NCI-H526 (cell line): ENCODE data around the gene PTPN5.

ENCODE experiments used
- DNase-seq, 2 experiments: peaks; one replicate each; lab custom pipeline; 2025; lab: John Stamatoyannopoulos, UW

The PTPN5 gene

DNA sequence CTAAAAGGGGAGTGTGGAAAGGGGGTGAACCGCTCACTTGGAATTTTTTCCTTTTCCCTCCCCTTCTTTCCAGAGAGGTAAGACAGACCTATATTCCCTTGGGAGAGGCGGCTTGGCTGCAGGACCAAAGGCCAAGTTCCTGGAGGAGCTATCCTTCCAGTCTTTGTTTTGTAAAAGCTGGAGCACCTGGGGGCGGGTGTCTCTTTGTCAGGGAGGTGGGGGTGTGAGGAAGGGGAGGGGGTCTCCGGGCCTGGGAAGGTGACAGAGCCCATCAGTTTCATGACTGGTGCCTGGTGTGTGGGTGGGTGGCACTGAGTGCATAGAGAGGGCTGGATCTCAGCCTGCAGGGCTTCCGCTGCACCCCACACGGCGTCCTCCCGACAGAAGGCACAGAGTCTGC, 18.5 kb downstream of the PTPN5 start:
- DNase-seq = no peak

DNA sequence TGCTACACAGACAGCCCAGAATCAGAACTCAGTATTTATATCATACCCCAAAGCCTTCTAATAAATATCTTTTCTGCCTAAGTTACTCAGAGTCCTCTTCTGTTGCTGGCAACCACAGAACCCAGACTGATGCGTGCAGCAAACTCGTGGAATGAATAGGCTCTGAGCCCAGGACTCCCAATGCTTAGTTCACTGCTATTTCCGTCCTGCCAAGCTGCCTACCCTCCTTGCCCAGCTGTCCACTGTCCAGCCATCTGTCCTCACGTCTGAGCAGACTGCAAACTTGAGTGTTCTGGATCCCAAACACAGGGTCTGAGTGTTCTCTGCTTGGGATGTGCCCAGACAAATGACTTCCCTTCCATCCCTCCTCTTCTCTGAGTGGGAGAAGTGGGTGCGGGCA, 19.4 kb downstream of the PTPN5 start:
- no peak for DNase-seq

DNA sequence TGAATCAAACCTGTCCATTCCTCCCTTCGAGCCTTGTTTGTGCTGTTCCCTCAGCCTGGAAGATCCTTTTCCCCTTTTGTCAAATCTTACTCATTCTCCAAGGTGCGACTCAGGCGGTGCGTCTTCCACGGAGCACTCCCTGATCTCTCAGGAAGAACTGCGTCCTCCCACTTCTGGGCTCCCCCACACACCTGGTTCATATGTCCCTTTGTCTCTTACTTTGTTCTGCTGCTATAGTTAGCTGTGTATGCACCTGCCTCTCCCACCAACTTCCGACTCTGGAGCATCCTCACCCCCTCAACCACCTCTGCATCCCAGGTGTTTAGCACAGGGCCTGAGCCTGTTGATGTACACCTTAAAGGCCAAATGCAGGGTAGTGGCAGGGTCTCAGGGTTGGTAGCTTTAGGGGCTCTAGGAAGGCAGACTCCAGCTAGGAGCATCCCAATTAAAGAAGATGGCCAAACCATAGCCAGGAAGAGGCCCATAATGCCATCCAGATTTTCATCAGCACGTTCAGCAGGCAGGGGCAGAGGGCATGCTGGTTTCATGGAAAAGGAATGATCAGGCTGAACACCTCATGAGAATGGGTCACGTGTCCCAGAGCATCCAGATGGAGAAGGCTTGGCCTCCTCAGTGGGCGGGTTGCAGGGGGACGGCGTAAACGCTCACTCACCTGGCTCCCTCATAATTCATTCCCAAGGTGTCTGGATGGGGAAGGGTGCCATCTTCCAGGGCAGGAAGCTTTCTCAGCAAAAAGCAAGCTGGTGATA, 20.1 kb downstream of the PTPN5 start:
- no peak for DNase-seq

DNA sequence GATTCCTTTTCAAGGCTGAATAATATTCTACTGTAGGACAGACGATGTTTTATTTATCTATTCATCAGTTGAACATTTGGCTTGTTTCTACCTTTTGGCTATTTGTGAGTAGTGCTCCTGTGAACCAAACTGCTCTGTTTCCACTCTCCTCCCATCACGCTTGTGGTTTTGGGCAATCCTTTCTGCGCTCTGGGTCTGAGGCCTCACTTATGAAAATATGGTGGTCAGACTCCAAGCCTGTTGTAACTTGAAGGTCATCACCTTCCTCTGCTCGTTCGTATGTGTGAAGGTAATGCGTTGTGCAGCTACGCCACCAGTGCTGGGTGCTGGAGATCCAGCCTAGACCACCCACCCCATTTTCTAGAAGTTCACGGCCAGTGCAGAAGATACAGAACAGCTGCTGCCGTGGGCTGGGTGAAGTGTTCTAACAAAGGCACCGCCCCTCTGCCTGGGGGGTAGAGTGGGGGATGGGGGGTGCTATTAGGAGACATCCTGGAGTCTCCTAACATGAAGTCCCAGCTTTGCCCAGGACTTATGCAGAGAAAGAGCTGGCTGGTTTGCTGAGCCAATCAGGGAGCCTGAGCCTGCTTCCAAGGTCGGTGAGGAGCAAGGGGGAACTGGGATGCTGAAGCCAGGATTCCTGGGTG, 21.0 kb downstream of the PTPN5 start:
- no peak for DNase-seq

GRCh38 chr11:18769802-18770456, 21.7 kb downstream of the PTPN5 start:
- peak in 1 of 2 experiments; percentile 19 for DNase-seq

- DNase-seq = no peak
Observed at GRCh38 chr11:18768978-18769377, 22.6 kb downstream of the PTPN5 start.

GRCh38 chr11:18768472-18768901, 23.1 kb downstream of the PTPN5 start:
- DNase-seq = no peak

DNA sequence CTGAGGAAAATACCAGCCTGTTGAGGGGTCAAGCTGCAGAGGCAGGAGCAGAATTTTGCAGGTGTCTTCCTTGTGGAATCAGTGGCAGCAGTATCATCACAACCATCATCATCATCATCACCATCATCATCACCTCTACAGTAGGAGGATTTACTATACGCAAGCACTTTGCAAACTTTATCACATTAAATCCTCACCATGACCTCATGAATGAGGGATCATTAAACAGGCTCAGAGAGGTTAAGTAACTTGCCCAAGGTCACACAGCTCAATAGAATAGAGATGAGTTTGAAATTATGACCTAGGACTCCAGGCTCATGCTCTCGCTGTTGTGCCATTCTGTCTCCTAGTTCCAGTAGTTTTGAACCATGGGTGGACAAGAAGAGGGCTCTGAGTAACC, 25.6 kb downstream of the PTPN5 start:
- no peak for DNase-seq

GRCh38 chr11:18765554-18765953, 26.0 kb downstream of the PTPN5 start:
- peak in 1 of 2 experiments; percentile 3 for DNase-seq

GRCh38 chr11:18761741-18762140, 29.9 kb downstream of the PTPN5 start:
- no peak for DNase-seq

DNA sequence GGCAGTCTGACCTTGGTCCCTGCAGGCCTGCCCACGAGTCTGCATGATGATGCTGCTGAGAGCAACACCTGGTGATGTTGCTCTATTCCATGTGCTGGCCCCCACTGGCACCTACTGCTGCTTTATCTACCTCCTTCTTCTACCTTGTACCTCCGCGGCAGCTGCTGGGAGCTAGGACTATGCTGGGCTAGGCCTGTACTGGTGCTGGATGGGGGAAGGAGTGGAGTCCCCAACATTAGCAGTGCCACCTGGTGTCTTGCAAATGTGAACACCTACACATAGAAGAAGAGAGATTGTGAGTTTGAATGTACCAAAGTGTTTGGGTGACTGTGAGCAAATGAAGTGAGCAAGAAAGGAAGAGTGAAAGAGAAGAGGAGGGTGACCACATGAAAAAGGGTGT, 30.5 kb downstream of the PTPN5 start:
- peak in 1 of 2 experiments; percentile 12 for DNase-seq

- no peak for DNase-seq
Observed at GRCh38 chr11:18757811-18758210, 33.8 kb downstream of the PTPN5 start.

DNA sequence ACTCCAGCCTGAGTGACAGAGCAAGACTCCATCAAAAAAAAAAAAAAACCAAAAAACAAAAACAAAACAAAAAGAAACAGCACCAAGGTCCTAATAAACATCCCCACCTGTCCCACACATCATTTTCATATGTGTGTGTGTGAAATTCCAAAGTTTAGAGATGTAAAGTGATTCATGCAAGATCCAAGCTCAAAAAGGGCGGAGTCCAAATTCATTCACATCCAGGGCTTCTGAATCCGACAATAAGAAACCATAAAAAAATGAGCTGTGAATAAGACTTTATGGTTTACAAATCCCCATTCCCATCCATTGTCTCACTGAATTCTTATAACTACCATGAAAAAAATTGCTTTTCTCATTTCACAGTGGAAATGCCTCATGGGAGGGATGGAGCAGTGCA, 34.7 kb downstream of the PTPN5 start:
- DNase-seq = no peak

- no peak for DNase-seq
Observed at GRCh38 chr11:18754308-18754707, 37.3 kb downstream of the PTPN5 start.

DNA sequence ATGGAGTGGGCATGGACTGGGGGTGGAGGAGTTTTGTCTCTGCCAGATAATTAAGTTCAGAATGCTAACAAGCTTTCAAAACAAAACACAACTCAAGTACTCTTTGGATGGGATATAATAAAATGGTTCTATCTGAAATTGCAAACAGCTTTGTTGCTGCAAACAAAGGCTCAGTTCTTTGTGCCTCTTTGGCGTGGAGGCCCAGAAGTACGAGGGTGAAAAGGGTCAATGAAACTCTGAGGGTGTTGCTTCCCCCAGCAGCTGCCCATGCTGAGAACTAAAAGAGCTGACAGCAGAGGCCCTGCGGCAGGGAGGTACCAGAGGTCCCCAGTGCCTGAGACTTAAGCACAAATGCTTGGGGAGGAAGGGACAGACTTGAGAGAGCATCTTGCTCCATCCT, 39.1 kb downstream of the PTPN5 start:
- no peak for DNase-seq

DNA sequence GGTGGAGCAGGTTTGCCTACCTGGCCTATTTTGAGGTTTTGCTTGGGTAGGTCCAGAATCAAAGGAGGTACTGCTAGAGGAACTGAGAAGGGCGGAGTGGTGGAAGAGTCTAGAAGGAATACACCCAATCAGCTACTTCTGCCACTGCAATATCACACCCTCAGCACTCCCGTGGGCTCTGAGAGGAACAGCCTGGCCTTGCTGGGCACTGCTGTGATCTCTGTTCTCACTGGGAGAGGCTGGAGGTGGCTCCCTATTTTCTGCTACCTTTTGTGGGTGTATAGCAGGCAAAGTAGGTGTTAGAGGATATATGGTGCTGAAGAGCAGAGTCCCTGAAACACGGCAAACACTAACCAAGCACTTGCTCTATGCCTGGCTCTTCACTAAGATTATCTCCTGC, 40.7 kb downstream of the PTPN5 start:
- no peak for DNase-seq

DNA sequence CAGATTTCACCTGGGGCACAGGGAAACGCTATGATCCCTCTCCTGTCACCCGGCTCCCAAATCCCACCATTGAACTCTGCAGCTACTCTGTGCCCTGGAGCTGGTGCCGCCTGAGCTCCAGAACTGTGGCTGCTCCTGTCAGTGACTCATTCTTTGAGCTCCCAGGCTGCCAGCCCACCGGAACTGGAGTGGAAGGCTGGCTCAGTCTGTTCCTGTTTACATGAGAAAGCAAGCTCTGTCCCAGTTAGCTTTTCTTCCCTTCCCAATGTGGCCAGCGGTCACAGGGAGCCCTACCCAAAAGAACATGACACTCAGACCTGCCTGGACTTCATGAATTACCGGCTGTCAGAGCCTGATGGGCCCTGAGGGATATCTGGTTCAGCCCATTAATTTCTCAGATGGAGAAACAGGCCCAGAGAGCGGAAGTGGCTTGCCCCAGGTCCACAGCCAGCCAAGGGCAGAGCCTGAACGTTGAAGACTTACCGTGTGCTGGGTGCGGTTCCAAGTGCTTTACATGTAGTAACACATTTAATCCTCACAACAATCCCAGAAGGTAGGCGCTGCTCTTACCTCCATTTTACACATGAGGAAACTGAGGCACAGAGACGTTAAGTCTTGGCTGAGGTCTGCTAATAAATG, 41.8 kb downstream of the PTPN5 start:
- DNase-seq = no peak

DNA sequence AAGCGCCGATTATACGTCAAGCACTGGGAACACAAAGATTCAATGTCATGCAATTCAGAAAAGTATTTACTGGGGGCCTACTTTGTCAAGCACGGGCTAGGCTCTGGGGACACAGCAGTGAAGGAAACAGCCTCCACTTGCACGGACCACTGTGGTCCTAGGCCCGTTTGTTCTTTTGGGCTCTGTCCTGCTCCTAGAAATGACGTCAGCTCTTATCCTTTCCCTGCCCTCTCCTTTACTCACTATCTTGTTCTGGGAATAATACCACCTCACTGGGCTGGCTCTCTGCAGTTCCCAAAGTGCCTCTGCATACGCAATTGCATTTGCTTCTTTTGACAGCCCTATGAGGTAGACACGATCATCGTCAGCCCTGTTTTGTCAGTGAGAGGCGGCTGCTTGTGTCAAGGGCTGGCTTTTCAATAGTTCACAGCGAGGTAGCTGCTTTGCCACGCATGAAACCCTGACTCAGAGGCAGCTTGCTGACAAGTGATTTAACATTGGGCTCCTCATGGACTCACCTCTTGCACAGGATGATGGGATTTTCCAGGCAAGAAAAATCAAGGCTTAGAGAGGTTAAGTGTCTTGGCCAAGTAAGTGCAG, 42.7 kb downstream of the PTPN5 start:
- no peak for DNase-seq

GRCh38 chr11:18745251-18745650, 46.3 kb downstream of the PTPN5 start:
- DNase-seq = no peak

DNA sequence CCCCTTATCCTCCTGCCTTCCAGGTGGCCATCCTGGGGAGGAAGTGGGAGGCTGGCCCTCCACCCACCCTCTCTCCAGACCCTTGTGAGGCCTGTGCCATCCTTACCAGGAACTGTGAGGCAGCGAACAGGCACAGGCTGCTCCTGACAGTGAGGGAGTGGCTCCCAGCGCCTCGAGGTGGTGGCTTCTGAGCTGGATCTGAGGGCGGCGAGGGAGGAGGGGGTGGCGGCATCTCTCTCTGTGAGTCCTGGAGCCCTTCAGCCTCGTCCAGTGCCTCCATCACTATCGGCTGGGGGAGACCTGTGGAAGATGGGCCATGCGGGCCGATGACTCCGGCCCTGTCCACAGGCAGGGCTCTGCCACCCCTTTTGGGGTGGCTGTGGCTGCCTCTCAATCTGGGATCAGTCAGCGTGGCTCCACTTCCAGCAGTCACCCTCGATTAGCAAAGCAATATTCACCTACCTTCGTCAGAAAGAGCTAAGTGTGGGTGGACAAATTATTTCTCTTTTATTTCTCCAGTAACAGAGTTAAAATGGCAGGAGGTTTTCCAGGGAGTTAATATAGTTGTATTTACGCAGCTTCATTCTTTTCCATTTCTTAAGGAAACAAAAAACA, 47.6 kb downstream of the PTPN5 start:
- no peak for DNase-seq

DNA sequence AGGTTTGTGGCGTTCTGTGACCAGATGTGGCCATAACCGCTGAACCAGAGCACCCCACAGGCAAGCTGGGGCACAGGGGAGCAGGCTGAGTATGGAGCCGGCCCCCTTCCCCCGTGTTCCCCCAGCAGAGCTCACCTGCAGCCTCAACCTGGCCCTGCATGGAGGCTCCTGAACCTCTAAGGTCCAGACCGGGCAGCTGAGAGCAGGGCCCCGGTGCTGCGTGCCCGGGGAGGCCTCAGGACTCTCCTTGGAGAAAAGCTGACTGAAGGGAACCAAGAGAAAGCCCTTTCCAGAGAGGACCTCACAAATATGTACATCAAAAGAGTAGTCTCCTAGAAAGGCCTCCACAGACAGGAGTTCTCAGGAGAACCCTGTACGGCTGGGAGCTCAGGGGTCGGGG, 48.2 kb downstream of the PTPN5 start:
- no peak for DNase-seq

- DNase-seq = no peak
Observed at GRCh38 chr11:18741783-18742182, 49.8 kb downstream of the PTPN5 start.
